H9 (cell line): ENCODE measurements around the gene C21orf58. TPM values are rescaled to one million over a fixed set of nuclear protein-coding genes. Genes with fewer than 3 reads are reported as not detected.

Source experiments
- DNase-seq: peaks from one replicate; pipeline ENCODE4 v3.0.0-alpha.2; 2017
- H2AFZ ChIP-seq: one replicate; pipeline ENCODE4 v1.6.1; 2013; ENCODE audit warnings: mild to moderate bottlenecking, low read length, control low read depth, moderate library complexity
- H2AK5ac ChIP-seq: 2 replicates; pipeline ENCODE4 v1.6.1; 2013; ENCODE audit warnings: low read length, control low read depth, mixed read lengths; ENCODE audit not compliant: insufficient read length
- H2BK120ac ChIP-seq: one replicate; pipeline ENCODE4 v1.6.1; 2013; ENCODE audit warnings: low read depth, mild to moderate bottlenecking, low read length, control low read depth, inconsistent platforms; ENCODE audit not compliant: poor library complexity, severe bottlenecking
- H2BK12ac ChIP-seq: 2 replicates; pipeline ENCODE4 v1.6.1; 2013; ENCODE audit warnings: low read length, control low read depth, mixed read lengths, low read depth; ENCODE audit not compliant: insufficient read length
- H2BK15ac ChIP-seq: 2 replicates; pipeline ENCODE4 v1.6.1; 2013; ENCODE audit warnings: low read depth, low read length, control low read depth
- H2BK20ac ChIP-seq: one replicate; pipeline ENCODE4 v1.6.1; 2013; ENCODE audit warnings: low read depth, mild to moderate bottlenecking, low read length, control low read depth, inconsistent platforms; ENCODE audit not compliant: poor library complexity, severe bottlenecking
- H2BK5ac ChIP-seq: 2 replicates; pipeline ENCODE4 v1.6.1; 2013; ENCODE audit warnings: low read length, control low read depth, mixed read lengths; ENCODE audit not compliant: insufficient read length
- H3K14ac ChIP-seq: 2 replicates; pipeline ENCODE4 v1.6.1; 2013; ENCODE audit warnings: low read length, control low read depth; ENCODE audit not compliant: insufficient read depth
- H3K18ac ChIP-seq: 2 replicates; pipeline ENCODE4 v1.6.1; 2013; ENCODE audit warnings: low read depth, mild to moderate bottlenecking, mixed read lengths, low read length, control low read depth; ENCODE audit not compliant: insufficient read length
- H3K23ac ChIP-seq: 2 replicates; pipeline ENCODE4 v1.6.1; 2013; ENCODE audit warnings: low read length, control low read depth, mixed read lengths, low read depth; ENCODE audit not compliant: insufficient read length
- H3K23me2 ChIP-seq: 2 replicates; pipeline ENCODE4 v1.6.1; 2013; ENCODE audit warnings: low read depth, mild to moderate bottlenecking, mixed read lengths, low read length, control low read depth; ENCODE audit not compliant: insufficient read length, poor library complexity, severe bottlenecking
- H3K27ac ChIP-seq: 2 replicates; pipeline ENCODE4 v1.5.1; 2013; ENCODE audit warnings: low read length, control low read depth, mixed read lengths, low read depth; ENCODE audit not compliant: insufficient read length
- H3K27me3 ChIP-seq: 2 replicates; pipeline ENCODE4 v1.6.1; 2013; ENCODE audit warnings: low read length, control low read depth, inconsistent platforms; ENCODE audit not compliant: insufficient read depth
- H3K4ac ChIP-seq: 2 replicates; pipeline ENCODE4 v1.6.1; 2013; ENCODE audit warnings: low read depth, mild to moderate bottlenecking, control low read depth, inconsistent platforms, low read length, moderate library complexity
- H3K4me1 ChIP-seq: 2 replicates; pipeline ENCODE4 v1.6.1; 2013; ENCODE audit warnings: low read length, control low read depth, inconsistent platforms; ENCODE audit not compliant: insufficient read depth
- H3K4me2 ChIP-seq: 2 replicates; pipeline ENCODE4 v1.6.1; 2013; ENCODE audit warnings: low read length, control low read depth, mixed read lengths; ENCODE audit not compliant: insufficient read length, insufficient read depth
- H3K56ac ChIP-seq: 2 replicates; pipeline ENCODE4 v1.6.1; 2013; ENCODE audit warnings: low read depth, mild to moderate bottlenecking, mixed read lengths, low read length, control low read depth; ENCODE audit not compliant: insufficient read length
- H3K79me1 ChIP-seq: 2 replicates; pipeline ENCODE4 v1.6.1; 2013; ENCODE audit warnings: low read depth, mild to moderate bottlenecking, moderate library complexity, low read length, control low read depth, inconsistent platforms; ENCODE audit not compliant: insufficient read depth, poor library complexity, severe bottlenecking
- H3K79me2 ChIP-seq: 2 replicates; pipeline ENCODE4 v1.6.1; 2013; ENCODE audit warnings: low read length, control low read depth, inconsistent platforms; ENCODE audit not compliant: insufficient read depth
- H3K9ac ChIP-seq: 2 replicates; pipeline ENCODE4 v1.6.1; 2013; ENCODE audit warnings: low read length, control low read depth, mixed read lengths; ENCODE audit not compliant: insufficient read length; ENCODE audit errors: extremely low read depth
- H3K9me3 ChIP-seq: one replicate; pipeline ENCODE4 v1.6.1; 2013; ENCODE audit warnings: low read depth, low read length, inconsistent platforms; ENCODE audit not compliant: control insufficient read depth
- H3T11ph ChIP-seq: one replicate; pipeline ENCODE4 v1.6.1; 2013; ENCODE audit warnings: mild to moderate bottlenecking, low read length, control low read depth, inconsistent platforms
- H4K20me1 ChIP-seq: one replicate; pipeline ENCODE4 v1.6.1; 2013; ENCODE audit not compliant: control insufficient read depth, insufficient read length, insufficient read depth
- H4K5ac ChIP-seq: 2 replicates; pipeline ENCODE4 v1.6.1; 2013; ENCODE audit warnings: low read depth, mild to moderate bottlenecking, mixed read lengths, low read length, control low read depth; ENCODE audit not compliant: insufficient read length
- H4K8ac ChIP-seq: replicated peaks from 2 replicates; pipeline ENCODE4 v1.6.1; 2013; ENCODE audit warnings: low read length, control low read depth, mixed read lengths, low read depth; ENCODE audit not compliant: insufficient read length
- H4K91ac ChIP-seq: 2 replicates; pipeline ENCODE4 v1.6.1; 2013; ENCODE audit warnings: low read depth, mild to moderate bottlenecking, moderate library complexity, mixed read lengths, low read length, control low read depth; ENCODE audit not compliant: insufficient read length
- H3K27ac Mint-ChIP-seq, 3 experiments: 2 replicates in 2 of 3; 3 replicates in 1 of 3; pipeline ENCODE4 v1.8.0; 2020 to 2021; ENCODE audit warnings: mixed read lengths in 3 of 3, mild to moderate bottlenecking in 1 of 3, moderate library complexity in 1 of 3
- H3K27me3 Mint-ChIP-seq: 2 replicates; pipeline ENCODE4 v1.8.0; 2021; ENCODE audit warnings: low read depth, mild to moderate bottlenecking, moderate library complexity, mixed read lengths
- H3K36me3 Mint-ChIP-seq, 3 experiments: 2 replicates in 2 of 3; 3 replicates in 1 of 3; pipeline ENCODE4 v1.8.0; 2020 to 2021; ENCODE audit warnings: low read depth in 3 of 3, mixed read lengths in 3 of 3; ENCODE audit not compliant: insufficient read depth in 1 of 3
- H3K4me1 Mint-ChIP-seq, 2 experiments: 2 replicates each; pipeline ENCODE4 v1.8.0; 2020; ENCODE audit warnings: mixed read lengths in 2 of 2
- H3K4me3 Mint-ChIP-seq, 2 experiments: 2 replicates in 1 of 2; 3 replicates in 1 of 2; pipeline ENCODE4 v1.8.0; 2020 to 2021; ENCODE audit warnings: mild to moderate bottlenecking in 2 of 2, mixed read lengths in 2 of 2, moderate library complexity in 1 of 2
- H3K9me3 Mint-ChIP-seq, 2 experiments: 2 replicates in 1 of 2; 3 replicates in 1 of 2; pipeline ENCODE4 v1.8.0; 2020; ENCODE audit warnings: mild to moderate bottlenecking in 2 of 2, mixed read lengths in 2 of 2, moderate library complexity in 1 of 2
- CTCF ChIP-seq: fragments of 200-600 bp; sonication (generic); conservative IDR thresholded peaks from 3 replicates; pipeline ENCODE4 v1.8.0; 2021; ENCODE audit warnings: antibody characterized with exemption, mild to moderate bottlenecking
- WGBS: extraction: QIAGEN DNeasy Blood & Tissue Kit; methylation state at CpG from one replicate; pipeline ENCODE4 v1.1.7; 2013; ENCODE audit warnings: missing lambda C conversion rate, low lambda C conversion rate, mixed read lengths; ENCODE audit not compliant: insufficient read length; ENCODE audit errors: extremely low coverage; 5-methylcytosine and 5-hydroxymethylcytosine counted together
- total RNA-seq: library from RNA; stranded (reverse); gene quantifications from 2 replicates; pipeline ENCODE4 v1.2.1, GENCODE V29; 2021

C21orf58 gene
- total RNA-seq, 1 experiment from 2014 or later = 17.2 TPM

GRCh38 chr21:46334351-46335140 lies 10.9 kb upstream of the C21orf58 start:
- Histone ChIP-seq H4K91ac (no peak overlapping the region), H2BK15ac (no peak overlapping the region), H3T11ph (no peak overlapping the region), H3K9me3 (no peaks in the 10 kb centered on the region), H3K18ac (no peak overlapping the region), H3K23me2 (no peaks in the 10 kb centered on the region), H4K8ac (no peak overlapping the region), H2AFZ (no peak overlapping the region), H3K4me2 (no peak overlapping the region), H3K9ac (no peak overlapping the region), H3K27ac (no peak overlapping the region), H3K79me1 (peaks cover 2% of the 10 kb centered on the region), H3K56ac (no peak overlapping the region), H3K14ac (no peak overlapping the region), H2BK120ac (no peak overlapping the region), H3K79me2 (no peaks in the 10 kb centered on the region; the same call in 1 of the 2 replicates), H2BK20ac (no peak overlapping the region), H2BK12ac (no peak overlapping the region), H2BK5ac (no peak overlapping the region), H3K4ac (no peak overlapping the region), H3K4me1 (no peaks in the 10 kb centered on the region), H3K23ac (no peak overlapping the region), H4K20me1 (no peaks in the 10 kb centered on the region), H3K27me3 (no peaks in the 10 kb centered on the region), H4K5ac (no peak overlapping the region), H2AK5ac (no peak overlapping the region)
- Mint-ChIP-seq H3K4me1 (no peaks in the 10 kb centered on the region), H3K27me3 (no peaks in the 10 kb centered on the region; the same call in 1 of the 2 replicates), H3K36me3 (peaks cover 45 to 84% (median 72%) of the 10 kb centered on the region in 3 experiments; a peak in 6 of 7 replicates), H3K9me3 (no peaks in the 10 kb centered on the region), H3K27ac (peak overlapping the region in 1 of 3 experiments; percentile 5; a peak in 1 of 7 replicates), H3K4me3 (no peak overlapping the region)
- no peak for DNase-seq
- no peak for TF ChIP-seq CTCF
- WGBS = no CpG with 5 or more reads among the region's 12 CpGs
